AG09309 (cell line): ENCODE measurements around the gene TAS2R7.

Experiments
- DNase-seq: peaks from one replicate; pipeline ENCODE4 v3.0.0-alpha.2; 2010; ENCODE audit warnings: low read depth
- H3K4me3 ChIP-seq: 2 replicates; pipeline ENCODE4 v1.5.1; 2011; ENCODE audit warnings: mild to moderate bottlenecking, low read depth, low read length, moderate library complexity; ENCODE audit not compliant: control insufficient read depth
- CTCF ChIP-seq: IDR thresholded peaks from 2 replicates; pipeline ENCODE4 v1.5.1; 2011; ENCODE audit warnings: mild to moderate bottlenecking, low read depth, low read length, inconsistent platforms; ENCODE audit not compliant: insufficient read depth, control insufficient read depth; ENCODE audit errors: missing control alignments

The TAS2R7 gene

GRCh38 chr12:10802587-10802986 lies at the start of gene TAS2R7:
Gene TAS2R7, minus strand, starts transcription at chr12:10802627. Its CDS starts 57 bp downstream, at chr12:10802570.
- H3K4me3 ChIP-seq, result no peak within 1 kb of the TSS
- DNase-seq, result no peak
- no peak for TF ChIP-seq CTCF

GRCh38 chr12:10851243-10851858 lies 48.9 kb upstream of the TAS2R7 start:
- no peak overlapping the region for H3K4me3 ChIP-seq
- no peak for TF ChIP-seq CTCF
- no peak for DNase-seq

- no peak within 1 kb of the TSS for H3K4me3 ChIP-seq
- no peak for TF ChIP-seq CTCF
- DNase-seq, result no peak
These were observed 47.0 kb upstream of the TAS2R7 start, which contains the start of gene PRR4 for GRCh38 chr12:10849425-10849878. Gene PRR4, minus strand, starts transcription at chr12:10849475. Its CDS starts 38 bp downstream, at chr12:10849437.

- no peak for TF ChIP-seq CTCF
- DNase-seq, result no peak
- H3K4me3 ChIP-seq, result no peak overlapping the region
These were observed 45.3 kb upstream of the TAS2R7 start for GRCh38 chr12:10847744-10848143.

- H3K4me3 ChIP-seq, result no peak overlapping the region
- DNase-seq, result no peak
- TF ChIP-seq CTCF, result no peak
These were observed 40.4 kb upstream of the TAS2R7 start for GRCh38 chr12:10842862-10843261.

GRCh38 chr12:10838461-10838860 lies 36.0 kb upstream of the TAS2R7 start:
- no peak for TF ChIP-seq CTCF
- no peak for DNase-seq

More at GRCh38 chr12:10838461-10838860, 36.0 kb upstream of the TAS2R7 start:
- no peak overlapping the region for H3K4me3 ChIP-seq
